Nephron progenitor cell (in vitro differentiated cells): ENCODE data around the gene ARHGAP19.

Source experiments
- DNase-seq: peaks from one replicate; pipeline ENCODE4 v3.0.0; 2021
- H3K27ac Mint-ChIP-seq: 2 replicates; pipeline ENCODE4 v1.8.0; 2021; ENCODE audit warnings: mild to moderate bottlenecking, moderate library complexity, mixed read lengths
- H3K27me3 Mint-ChIP-seq: 2 replicates; pipeline ENCODE4 v1.8.0; 2021; ENCODE audit warnings: mild to moderate bottlenecking, low read depth, mixed read lengths; ENCODE audit not compliant: poor library complexity
- H3K36me3 Mint-ChIP-seq: 2 replicates; pipeline ENCODE4 v1.8.0; 2021; ENCODE audit warnings: low read depth, mixed read lengths
- H3K4me1 Mint-ChIP-seq: 2 replicates; pipeline ENCODE4 v1.8.0; 2021; ENCODE audit warnings: mixed read lengths
- H3K4me3 Mint-ChIP-seq: 2 replicates; pipeline ENCODE4 v1.8.0; 2021; ENCODE audit warnings: mild to moderate bottlenecking, moderate library complexity, mixed read lengths
- H3K9me3 Mint-ChIP-seq: 2 replicates; pipeline ENCODE4 v1.8.0; 2021; ENCODE audit warnings: mild to moderate bottlenecking, moderate library complexity, mixed read lengths
- CTCF ChIP-seq: fragments of 200-600 bp; sonication (generic); IDR thresholded peaks from 2 replicates; pipeline ENCODE4 v1.5.0; 2021; ENCODE audit warnings: antibody characterized with exemption

ARHGAP19 gene

GRCh38 chr10:97325754-97326153, 33.3 kb upstream of the ARHGAP19 start:
- H3K4me3 Mint-ChIP-seq = no peak overlapping the region
- no peak overlapping the region for H3K27ac Mint-ChIP-seq
- no peak for DNase-seq
- no peaks in the 10 kb centered on the region for H3K9me3 Mint-ChIP-seq
- peaks cover 21% of the 10 kb centered on the region for H3K36me3 Mint-ChIP-seq
- no peak for TF ChIP-seq CTCF
- peaks cover 44% of the 10 kb centered on the region for H3K27me3 Mint-ChIP-seq
- H3K4me1 Mint-ChIP-seq = peaks cover 34% of the 10 kb centered on the region

DNA sequence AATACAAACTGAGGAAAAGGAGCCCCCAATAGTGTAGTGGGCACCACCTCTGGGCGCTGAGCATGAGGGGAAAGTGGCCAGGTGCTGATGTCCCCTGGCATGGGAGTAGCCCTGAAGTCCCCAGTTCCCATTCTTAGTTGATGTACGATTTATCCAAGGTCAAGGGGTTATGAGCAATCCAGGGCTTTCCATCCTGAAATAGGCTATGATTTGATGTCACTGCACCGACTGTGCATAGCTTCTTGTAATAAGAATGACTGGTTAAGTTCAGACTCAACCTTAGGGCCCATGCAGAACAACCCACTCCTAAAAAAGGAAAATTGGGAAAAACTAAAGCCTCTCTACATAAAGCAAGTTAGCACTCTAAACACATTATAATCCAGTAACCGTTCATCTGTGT, 31.1 kb upstream of the ARHGAP19 start:
- Mint-ChIP-seq H3K36me3 (peaks cover 5% of the 10 kb centered on the region), H3K27me3 (peaks cover 54% of the 10 kb centered on the region), H3K4me3 (no peak overlapping the region), H3K27ac (no peak overlapping the region), H3K9me3 (no peaks in the 10 kb centered on the region), H3K4me1 (peaks cover 47% of the 10 kb centered on the region)
- no peak for TF ChIP-seq CTCF
- DNase-seq = no peak

DNA sequence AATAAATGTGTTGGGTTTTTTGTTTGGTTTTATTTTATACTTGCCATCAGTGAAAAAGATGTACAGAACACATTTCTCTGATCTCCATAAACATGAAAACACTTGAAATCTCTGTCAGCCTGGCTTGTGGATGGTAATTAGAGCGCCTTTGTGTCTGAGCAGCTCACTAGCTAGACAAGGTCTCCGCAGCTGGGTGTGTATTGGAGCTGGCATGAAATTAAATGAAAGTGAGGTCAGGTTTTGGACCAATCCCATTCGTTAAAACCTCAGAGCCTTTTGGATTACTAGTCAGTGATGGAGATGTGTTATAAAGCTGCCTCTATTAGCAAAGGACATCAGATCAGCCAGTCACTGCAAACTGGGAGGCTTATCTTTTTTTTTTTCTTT, 29.4 kb upstream of the ARHGAP19 start:
- H3K36me3 Mint-ChIP-seq = no peaks in the 10 kb centered on the region
- peaks cover 62% of the 10 kb centered on the region for H3K27me3 Mint-ChIP-seq
- no peak for DNase-seq
- no peak overlapping the region for H3K27ac Mint-ChIP-seq
- no peaks in the 10 kb centered on the region for H3K9me3 Mint-ChIP-seq
- H3K4me3 Mint-ChIP-seq = peak overlapping the region; percentile 82
- no peak for TF ChIP-seq CTCF
- peaks cover 38% of the 10 kb centered on the region for H3K4me1 Mint-ChIP-seq

DNA sequence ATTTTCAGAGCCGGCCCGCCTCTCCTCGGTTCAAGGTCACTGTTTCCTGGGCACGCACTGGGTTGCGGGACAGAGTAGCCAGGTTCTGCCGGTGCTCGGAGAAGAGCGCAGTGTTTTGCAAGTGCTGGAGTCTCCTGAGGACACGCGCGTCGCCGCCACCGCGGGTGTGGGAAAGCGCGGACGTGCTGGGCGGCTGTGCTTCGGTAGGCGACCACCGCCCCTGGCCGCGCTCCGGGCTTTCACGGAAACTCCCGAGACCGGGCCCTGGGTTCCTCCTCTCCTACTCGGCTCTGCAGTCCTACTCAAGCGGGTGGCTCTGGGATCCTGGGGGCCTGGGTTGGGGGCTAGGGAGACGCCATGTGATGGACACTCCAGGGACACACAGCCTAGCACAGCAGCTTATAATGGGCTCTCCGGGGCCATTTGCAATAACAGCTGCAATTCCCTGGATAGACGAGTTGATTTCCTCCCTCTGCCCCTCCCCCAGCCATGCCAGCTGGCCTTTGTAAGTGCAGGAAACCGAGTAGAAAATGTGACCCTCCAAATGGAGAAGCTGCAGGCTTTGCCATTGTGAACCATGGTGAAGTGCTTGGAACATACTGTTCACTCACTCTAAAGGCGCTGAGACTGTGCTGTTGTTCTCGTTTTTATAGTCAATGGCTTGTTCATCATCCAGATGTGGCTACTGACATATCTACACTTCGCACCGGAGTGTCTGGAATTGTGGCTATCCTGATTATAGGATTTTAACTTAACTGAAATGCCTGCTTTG, 28.8 kb upstream of the ARHGAP19 start:
- peaks cover 64% of the 10 kb centered on the region for H3K27me3 Mint-ChIP-seq
- H3K36me3 Mint-ChIP-seq = no peaks in the 10 kb centered on the region
- no peaks in the 10 kb centered on the region for H3K9me3 Mint-ChIP-seq
- no peak overlapping the region for H3K27ac Mint-ChIP-seq
- H3K4me3 Mint-ChIP-seq = peak overlapping the region; percentile 82
- H3K4me1 Mint-ChIP-seq = peaks cover 37% of the 10 kb centered on the region
- DNase-seq = peak; percentile 45
- no peak for TF ChIP-seq CTCF

GRCh38 chr10:97320480-97321031, 28.1 kb upstream of the ARHGAP19 start:
- peak; percentile 15 for DNase-seq
- Mint-ChIP-seq H3K9me3 (no peaks in the 10 kb centered on the region), H3K4me1 (peaks cover 31% of the 10 kb centered on the region), H3K36me3 (no peaks in the 10 kb centered on the region), H3K27me3 (peaks cover 70% of the 10 kb centered on the region), H3K27ac (no peak overlapping the region), H3K4me3 (peak overlapping the region; percentile 82)
- TF ChIP-seq CTCF = no peak
